Stimulated activated CD4-positive, alpha-beta T cell treated with anti-CD3 and anti-CD28 coated beads, Interleukin-12 subunit alpha, Interleukin-12 subunit beta, amount 100 ng/mL, for 24 hours (primary cell): ENCODE data around the gene MAP3K7CL.
"Not testable (repeated sequence)": the region's sequence is repeated elsewhere in the genome, so short reads cannot be mapped to it uniquely, and the experiment has no call there.

Source experiments
- DNase-seq, 2 experiments: peaks; one replicate each; pipeline ENCODE4 v3.0.0-alpha.2; 2020; ENCODE audit warnings: low read depth in 2 of 2

Gene MAP3K7CL

GRCh38 chr21:29133796-29134195 lies 3.4 kb downstream of the MAP3K7CL start:
- no peak for DNase-seq

- DNase-seq = no peak
Observed at GRCh38 chr21:29135481-29135880, 5.0 kb downstream of the MAP3K7CL start.

- DNase-seq = no peak
Observed at GRCh38 chr21:29136033-29136432, 5.6 kb downstream of the MAP3K7CL start.

GRCh38 chr21:29144736-29145353 lies 14.4 kb downstream of the MAP3K7CL start:
- no peak for DNase-seq

- no peak for DNase-seq
Observed at GRCh38 chr21:29145354-29145782, 14.9 kb downstream of the MAP3K7CL start.

- no peak for DNase-seq
Observed at GRCh38 chr21:29145852-29146453, 15.5 kb downstream of the MAP3K7CL start.

GRCh38 chr21:29146726-29147125 lies 16.3 kb downstream of the MAP3K7CL start:
- DNase-seq = no peak

- DNase-seq = no peak
Observed at GRCh38 chr21:29148530-29148929, 18.1 kb downstream of the MAP3K7CL start.

- no peak for DNase-seq
Observed at GRCh38 chr21:29149808-29150425, 19.5 kb downstream of the MAP3K7CL start.

GRCh38 chr21:29151931-29152330 lies 21.5 kb downstream of the MAP3K7CL start:
- no peak for DNase-seq

- DNase-seq = no peak
Observed at GRCh38 chr21:29152916-29153315, 22.5 kb downstream of the MAP3K7CL start.

GRCh38 chr21:29154270-29154669 lies 23.8 kb downstream of the MAP3K7CL start:
- DNase-seq = no peak

- no peak for DNase-seq
Observed at GRCh38 chr21:29155118-29155932, 24.9 kb downstream of the MAP3K7CL start.

GRCh38 chr21:29155933-29156260 lies 25.5 kb downstream of the MAP3K7CL start:
- DNase-seq = no peak

- no peak for DNase-seq
Observed at GRCh38 chr21:29157080-29157479, 26.6 kb downstream of the MAP3K7CL start.

GRCh38 chr21:29159842-29160241 lies 29.4 kb downstream of the MAP3K7CL start:
- no peak for DNase-seq

- DNase-seq = not testable (repeated sequence)
Observed at GRCh38 chr21:29162825-29163224, 32.4 kb downstream of the MAP3K7CL start.

GRCh38 chr21:29163341-29164115 lies 33.1 kb downstream of the MAP3K7CL start:
- no peak for DNase-seq

GRCh38 chr21:29164323-29164942 lies 34.0 kb downstream of the MAP3K7CL start:
- DNase-seq = no peak

GRCh38 chr21:29166323-29166722 lies 35.9 kb downstream of the MAP3K7CL start:
- DNase-seq = no peak

- DNase-seq = no peak
Observed at GRCh38 chr21:29166853-29167252, 36.4 kb downstream of the MAP3K7CL start.
